Stimulated activated CD8-positive, alpha-beta memory T cell treated with anti-CD3 and anti-CD28 coated beads, Interleukin-12 subunit alpha, Interleukin-12 subunit beta, amount 100 ng/mL, for 24 hours (primary cell): Measurements from ENCODE around the gene CETN1.

Experiments
- DNase-seq: peaks from one replicate; pipeline ENCODE4 v3.0.0-alpha.2; 2020; ENCODE audit errors: extremely low read depth

The CETN1 gene

GRCh38 chr18:580154-580553 lies at the start of gene CETN1:
CETN1 (plus strand) TSS chr18:580380; CDS start chr18:580409, 29 bp downstream.
- DNase-seq: no peak

DNA sequence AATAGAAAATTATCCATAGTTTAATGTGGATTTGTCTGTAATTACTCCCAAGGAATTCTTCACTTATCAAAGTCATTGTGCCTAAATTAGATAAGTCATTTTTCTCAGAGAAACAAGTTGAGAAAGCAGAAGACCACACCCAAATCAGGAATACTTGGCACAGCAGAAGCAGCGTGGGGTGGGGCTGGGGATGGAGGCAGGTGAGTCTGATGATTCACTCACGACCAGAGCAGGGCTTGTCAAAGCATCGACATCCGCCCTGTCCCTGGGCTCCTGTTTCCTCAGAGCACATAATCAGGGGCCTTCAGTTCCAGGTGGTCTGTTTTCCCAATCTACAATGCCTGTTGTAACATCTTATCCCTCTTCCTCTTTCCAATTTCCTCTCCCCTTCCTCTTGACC lies 48.2 kb upstream of the CETN1 start:
- DNase-seq: no peak

DNA sequence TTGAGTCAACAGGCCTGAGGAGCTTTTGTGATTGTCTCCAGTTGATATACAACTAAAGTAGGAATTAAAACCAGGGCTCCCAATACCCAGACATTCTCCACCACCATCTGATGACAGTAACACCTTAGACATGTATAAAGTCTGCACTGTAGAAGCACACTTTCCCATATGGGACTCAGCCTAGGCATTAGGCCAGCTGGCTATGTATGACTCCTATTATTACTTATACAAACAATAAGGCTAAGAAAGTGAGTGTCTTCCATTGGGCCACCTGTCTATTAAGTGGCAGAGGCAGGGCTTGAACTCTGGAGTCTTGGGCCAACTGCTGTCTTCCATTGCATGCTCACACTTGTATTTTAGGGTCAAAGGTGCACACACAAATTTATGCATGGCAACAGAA lies 47.5 kb upstream of the CETN1 start:
- no peak for DNase-seq

DNA sequence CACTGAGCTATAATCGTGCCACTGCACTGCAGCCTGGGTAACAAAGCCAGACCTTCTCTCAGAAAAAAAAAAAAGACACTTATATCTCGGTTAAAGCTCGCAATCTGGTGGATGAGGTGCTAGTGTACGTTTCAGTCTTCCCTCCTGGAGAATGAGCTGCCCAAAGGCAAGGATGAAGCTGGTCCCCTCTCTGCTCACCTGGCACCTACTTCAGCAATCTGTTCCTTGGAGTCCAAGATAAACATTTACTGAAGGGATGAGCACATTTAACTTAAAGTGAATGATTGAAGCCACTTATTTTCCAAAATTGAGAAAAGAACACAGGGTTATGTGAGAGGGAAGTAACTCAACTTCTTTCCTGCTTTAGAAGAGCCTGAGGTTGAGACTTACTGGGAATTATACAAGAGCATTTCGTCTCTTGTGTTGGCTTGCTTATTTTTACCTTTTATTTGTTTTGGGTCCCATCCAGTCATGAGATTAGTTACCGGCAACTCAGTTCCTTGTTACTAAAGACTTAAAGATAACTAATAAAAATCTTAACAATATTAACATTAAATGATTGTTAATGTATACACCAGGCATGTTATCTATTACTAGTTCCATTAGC lies 46.1 kb upstream of the CETN1 start:
- no peak for DNase-seq

GRCh38 chr18:543447-544078 lies 36.6 kb upstream of the CETN1 start:
- DNase-seq: no peak

DNA sequence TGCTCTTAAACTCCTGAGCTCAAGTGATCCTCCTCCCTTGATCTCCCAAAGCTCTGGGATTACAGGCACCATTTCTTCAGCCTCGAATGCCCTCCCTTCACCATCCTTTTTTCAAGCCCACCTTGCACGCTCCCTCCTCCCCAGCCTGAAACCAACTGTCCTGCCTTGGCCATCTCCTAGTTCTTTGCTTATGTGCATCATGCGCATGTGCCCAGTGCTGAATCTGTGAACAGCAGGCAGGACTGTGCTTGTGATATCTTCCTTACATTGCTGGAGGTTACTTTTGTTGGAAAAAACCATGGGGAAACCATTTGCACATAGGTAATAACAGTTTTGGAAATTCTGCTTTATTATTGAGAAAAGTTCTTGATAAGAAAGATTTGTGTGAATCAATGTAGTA lies 30.2 kb upstream of the CETN1 start:
- no peak for DNase-seq

- DNase-seq: no peak
These were observed 28.6 kb upstream of the CETN1 start for GRCh38 chr18:551404-552061.

DNA sequence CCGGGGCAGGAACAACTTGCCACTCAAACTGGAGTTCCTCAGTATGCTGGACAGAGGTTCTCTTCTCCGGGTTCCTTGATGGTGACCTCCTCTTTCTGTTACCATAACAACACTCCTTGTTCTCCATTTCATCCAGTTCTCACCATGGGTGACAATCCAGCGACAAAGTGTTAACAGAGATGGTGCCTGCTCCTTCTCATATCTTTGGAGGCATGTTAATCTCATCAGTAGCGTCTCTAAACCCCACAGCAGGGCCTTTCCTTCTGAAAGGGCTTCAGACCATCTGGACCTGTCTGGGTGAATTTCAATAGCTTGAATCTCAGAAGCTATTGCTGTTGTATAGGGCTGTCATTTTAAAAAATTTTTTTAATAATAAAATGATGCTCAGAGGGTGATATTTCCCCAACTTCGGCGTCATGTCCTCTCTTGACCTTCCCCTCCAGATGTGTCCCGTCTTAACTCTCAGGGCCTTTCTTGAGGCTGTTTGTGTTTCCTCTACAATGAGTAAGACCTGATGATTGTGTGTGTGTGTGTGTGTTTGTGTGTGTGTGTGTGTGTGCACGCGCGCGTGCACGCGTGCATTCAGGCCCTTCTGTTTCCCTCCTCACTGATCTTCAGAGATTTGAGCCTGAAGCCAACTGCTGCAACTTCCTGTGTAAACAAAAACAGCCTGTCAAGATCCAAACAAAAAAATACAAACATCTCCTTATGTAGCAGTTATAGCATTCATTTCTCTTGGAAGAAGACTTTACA lies 24.3 kb upstream of the CETN1 start:
- no peak for DNase-seq

DNA sequence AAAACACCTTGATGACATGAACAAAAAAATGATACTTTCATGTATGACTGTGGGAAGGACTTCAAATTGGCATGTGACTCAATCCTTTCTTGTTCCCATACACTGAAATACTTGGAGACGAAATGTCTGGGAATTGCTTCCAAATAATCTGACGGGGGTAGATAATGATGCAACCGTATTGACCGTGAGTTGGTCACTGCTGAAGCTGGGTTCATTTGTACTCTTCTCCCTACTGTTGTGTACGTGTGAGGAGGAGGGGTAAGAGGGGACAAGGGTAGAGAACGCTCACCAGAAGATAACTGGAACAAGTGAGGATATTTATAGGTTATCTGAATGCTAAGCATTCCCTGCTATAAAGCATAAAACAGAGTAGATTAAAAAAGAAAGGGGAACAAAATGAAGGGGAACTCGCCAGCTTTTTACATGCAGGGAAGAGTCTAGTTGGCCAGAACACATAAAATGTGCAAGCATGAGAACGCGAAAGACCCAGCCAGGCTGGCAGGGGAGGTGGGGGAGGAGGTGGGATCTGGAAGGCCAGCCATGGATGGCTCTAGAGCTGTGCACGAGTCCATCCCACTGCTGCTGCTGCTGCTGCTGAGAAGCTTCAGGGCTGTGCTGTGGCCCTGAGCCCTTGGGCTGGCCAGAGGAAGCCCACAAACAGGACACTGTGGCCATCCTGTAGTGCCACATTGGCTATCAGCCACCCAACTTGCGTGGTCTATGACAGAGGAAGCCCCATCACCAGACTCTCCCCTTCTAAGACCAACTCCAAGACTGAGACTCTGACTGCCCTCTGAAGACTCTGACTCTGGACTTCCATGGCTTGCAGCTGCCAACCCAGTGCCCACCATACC lies 15.2 kb upstream of the CETN1 start:
- DNase-seq: no peak

DNA sequence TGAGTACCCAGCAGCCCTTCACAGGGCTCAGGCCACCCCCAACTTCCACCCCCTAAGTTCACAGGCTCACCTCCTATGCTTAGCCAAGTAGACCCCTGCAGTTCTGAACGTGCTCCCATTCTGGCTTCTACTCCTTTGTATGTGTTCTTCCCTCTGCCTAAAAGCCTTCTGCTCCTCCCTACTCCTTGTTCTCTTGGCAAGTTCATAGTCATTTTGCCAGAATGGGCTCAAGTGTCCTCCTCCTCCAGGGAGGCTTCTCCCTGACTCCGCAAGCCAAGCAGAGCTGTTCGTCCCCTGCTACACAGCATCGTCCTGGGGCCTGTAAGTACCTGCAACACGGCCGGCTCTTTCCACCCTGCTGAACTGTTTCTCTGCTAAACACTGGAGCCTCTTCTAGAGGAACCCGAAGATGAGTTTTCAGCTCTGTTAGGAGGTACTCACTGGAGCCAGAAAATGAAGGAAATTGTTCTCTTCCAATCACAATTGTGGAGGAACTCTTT lies 14.6 kb upstream of the CETN1 start:
- DNase-seq: no peak

DNA sequence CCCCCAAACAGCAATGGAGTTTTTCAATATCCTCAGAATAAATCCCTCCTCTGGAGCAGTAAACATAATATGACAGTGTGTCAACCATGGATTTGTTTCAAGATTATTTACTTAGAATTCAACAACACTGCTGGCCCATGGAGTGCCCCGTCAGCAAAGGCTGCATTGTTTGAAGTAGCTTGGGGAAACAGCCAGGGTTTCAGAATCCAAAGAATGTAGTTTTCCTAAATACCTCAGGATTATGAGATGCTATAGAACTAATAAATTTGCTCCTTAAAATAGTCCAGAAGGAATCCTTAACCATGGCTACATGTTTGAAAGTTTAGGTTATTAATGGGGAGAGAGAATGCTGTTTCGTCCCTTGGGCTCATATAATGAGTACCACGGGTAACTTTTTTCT lies 13.1 kb upstream of the CETN1 start:
- DNase-seq: no peak

DNA sequence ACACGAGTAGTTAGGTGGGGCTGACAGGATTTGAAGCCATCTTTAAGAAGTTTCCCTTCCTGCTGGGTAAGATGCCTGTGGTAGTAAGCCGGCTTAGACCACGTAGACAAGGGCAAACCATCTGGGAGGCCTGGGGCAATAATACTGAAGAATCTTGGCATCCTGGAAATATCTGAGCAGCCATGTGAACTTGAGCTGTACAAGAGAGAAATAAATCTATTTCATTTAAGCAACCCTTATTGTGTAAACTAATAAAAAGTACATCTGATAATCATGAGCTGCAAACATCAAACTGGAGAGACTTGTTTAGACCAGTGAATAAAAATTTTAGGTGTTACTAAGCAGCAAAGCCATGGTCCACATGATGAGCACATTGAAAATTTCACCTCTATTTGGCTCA lies 11.4 kb upstream of the CETN1 start:
- no peak for DNase-seq

- no peak for DNase-seq
These were observed 9.9 kb upstream of the CETN1 start for GRCh38 chr18:570256-570655.

GRCh38 chr18:570697-571096 lies 9.5 kb upstream of the CETN1 start:
- DNase-seq: no peak

GRCh38 chr18:572091-572830 lies 7.9 kb upstream of the CETN1 start:
- DNase-seq: no peak

DNA sequence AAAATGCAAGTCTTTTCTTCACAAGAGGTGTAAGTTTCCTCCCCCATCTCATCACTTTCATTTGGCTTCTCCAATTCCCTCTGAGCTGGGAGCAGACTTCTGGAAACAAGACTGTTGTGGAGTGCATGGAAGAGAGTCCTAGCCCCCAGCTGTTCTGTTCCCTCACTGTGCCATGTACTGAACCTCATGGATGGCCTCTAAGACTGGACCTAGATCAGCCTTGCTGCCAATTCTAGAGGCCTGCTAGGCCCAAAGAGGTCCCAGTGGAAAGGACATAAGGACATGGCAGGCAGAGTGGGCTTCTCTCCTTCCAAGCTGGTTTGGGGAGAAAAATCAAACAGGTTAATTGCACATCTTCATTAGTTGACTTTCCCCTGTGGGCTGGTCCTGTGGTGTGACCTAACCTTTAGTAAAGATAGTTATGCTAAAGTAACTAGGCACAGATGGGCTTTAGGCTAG lies 7.3 kb upstream of the CETN1 start:
- no peak for DNase-seq

DNA sequence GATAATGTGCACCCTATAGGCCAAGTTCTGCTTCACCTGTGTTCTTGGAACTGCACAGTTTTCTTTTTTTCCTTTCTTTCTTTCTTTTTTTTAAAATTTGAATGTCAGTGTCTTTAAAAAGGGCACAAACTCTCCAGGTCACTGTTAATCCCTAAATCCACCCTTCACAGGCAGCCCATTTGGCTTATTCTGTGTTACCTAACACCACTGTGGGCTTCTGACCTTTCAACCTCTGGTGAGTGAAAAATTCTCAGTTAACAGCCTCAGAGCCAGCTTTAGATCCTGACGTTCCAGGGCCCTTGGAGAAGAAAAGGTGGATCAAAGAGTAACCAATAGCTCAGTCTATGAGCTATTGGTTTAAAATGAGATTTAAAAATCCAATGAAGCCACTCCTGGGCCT lies 6.8 kb upstream of the CETN1 start:
- DNase-seq: no peak

DNA sequence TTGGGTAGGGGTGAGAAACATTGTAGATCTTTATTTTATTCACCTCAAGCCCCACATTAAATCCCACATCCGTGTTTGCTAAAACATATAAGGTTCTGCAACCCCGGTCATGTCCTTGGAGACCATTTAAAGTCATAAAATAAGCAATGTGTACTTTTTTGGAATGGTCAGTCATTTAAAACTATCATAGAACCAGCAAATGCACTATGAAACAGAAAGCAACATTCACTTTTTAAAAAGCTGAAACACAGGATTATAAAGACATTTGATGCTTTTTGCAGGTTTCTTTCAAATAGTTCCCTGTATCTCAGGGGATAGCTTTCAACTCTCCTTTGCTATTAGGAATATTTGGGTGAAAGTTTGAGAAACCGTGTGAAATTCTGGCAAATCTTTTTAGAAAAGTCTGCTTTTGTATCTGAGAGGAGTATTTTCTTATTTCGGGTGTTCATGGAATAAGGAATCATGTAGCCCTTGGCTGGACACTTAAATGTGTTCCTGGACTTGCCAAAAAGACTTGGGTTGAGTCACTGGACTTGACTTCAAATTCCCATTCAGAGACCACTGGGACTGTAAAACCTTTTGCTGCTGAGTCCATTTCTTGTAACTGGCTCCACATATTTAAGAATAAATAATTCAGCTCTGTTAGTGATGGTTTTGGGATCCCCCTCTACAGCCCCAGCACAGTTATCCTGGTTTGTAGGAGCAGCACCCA lies 5.9 kb upstream of the CETN1 start:
- DNase-seq: no peak

GRCh38 chr18:574865-575645 lies 5.1 kb upstream of the CETN1 start:
- no peak for DNase-seq
